K562 (cell line): ENCODE data around the gene HSDL2. TPM values are rescaled to one million over a fixed set of nuclear protein-coding genes. Genes with fewer than 3 reads are reported as not detected.

Source experiments
- ATAC-seq: fragments of 200-7000 bp; cut with Tn5 transposase; 3 replicates; pipeline ENCODE4 v1.9.1; 2020; ENCODE audit warnings: moderate library complexity
- BruUV-seq: library from RNA; stranded (reverse); fragments of 400-500 nt; replicated peaks from 2 replicates; lab custom pipeline; 2021; lab: Mats Ljungman, UMichigan
- CTCF ChIA-PET: fragments of 300-600 bp; formaldehyde crosslinking; extraction: SDS; loops from one replicate; lab custom pipeline; 2021; ENCODE audit warnings: low intra/inter-chr PET ratio; lab: Yijun Ruan, JAX
- POLR2A ChIA-PET: fragments of 300-600, 350-650 bp; sonication (Branson Sonifier 250); formaldehyde crosslinking; extraction: SDS; loops from one replicate; lab custom pipeline; 2021; ENCODE audit warnings: antibody characterized with exemption, inconsistent platforms; lab: Yijun Ruan, JAX
- DNase-seq, 4 experiments: peaks; one replicate each; pipeline versions ENCODE4 v3.0.0 to v3.0.0-alpha.2; 2011 to 2018; ENCODE audit warnings: low spot score in 3 of 4, mixed read lengths in 3 of 4; ENCODE audit errors: extremely low read depth in 1 of 4
- FAIRE-seq: peaks from 2 replicates; lab custom pipeline; 2011; peaks lifted over from hg19 to GRCh38; lab: Jason Lieb, UNC
- H2AFZ ChIP-seq: 2 replicates; pipeline ENCODE4 v1.6.0; 2011; ENCODE audit warnings: low read depth, low read length, control low read depth, inconsistent platforms
- H3K27ac ChIP-seq: fragments of 200-600 bp; 3 replicates; pipeline ENCODE4 v1.8.0; 2011; ENCODE audit warnings: low read depth, mild to moderate bottlenecking, control low read depth, inconsistent platforms, low read length, moderate library complexity, mixed read lengths; ENCODE audit errors: extremely low read depth
- H3K27me3 ChIP-seq, 2 experiments: fragments of 300-600 bp in 1 of 2; 2 replicates in 1 of 2; 3 replicates in 1 of 2; pipeline versions ENCODE4 v1.6.0 to v1.8.0; 2011; ENCODE audit warnings: inconsistent platforms in 2 of 2, low read length in 2 of 2, mild to moderate bottlenecking in 1 of 2, mixed read lengths in 1 of 2, moderate library complexity in 1 of 2; ENCODE audit not compliant: control insufficient read depth in 2 of 2, insufficient read depth in 2 of 2
- H3K36me3 ChIP-seq: fragments of 300-600 bp; 3 replicates; pipeline ENCODE4 v1.8.0; 2011; ENCODE audit warnings: mild to moderate bottlenecking, low read length, inconsistent platforms; ENCODE audit not compliant: control insufficient read depth, insufficient read depth
- H3K4me1 ChIP-seq, 2 experiments: fragments of 200-600 bp in 1 of 2; replicated peaks in 1 of 2; 2 replicates in 1 of 2; 3 replicates in 1 of 2; pipeline versions ENCODE4 v1.5.1 to v1.8.0; 2011; ENCODE audit warnings: inconsistent platforms in 2 of 2, low read length in 2 of 2, mild to moderate bottlenecking in 1 of 2, mixed read lengths in 1 of 2, moderate library complexity in 1 of 2; ENCODE audit not compliant: control insufficient read depth in 2 of 2, insufficient read depth in 2 of 2
- H3K4me2 ChIP-seq: 2 replicates; pipeline ENCODE4 v1.6.1; 2011; ENCODE audit warnings: low read length, control low read depth, inconsistent platforms, mixed read lengths; ENCODE audit not compliant: insufficient read depth
- H3K4me3 ChIP-seq: fragments of 200-600 bp; sonication (generic), shearing (Covaris generic); 2 replicates; pipeline ENCODE4 v1.5.1; 2016; ENCODE audit warnings: control low read depth, inconsistent platforms
- H3K79me2 ChIP-seq: fragments of 200-600 bp; 3 replicates; pipeline ENCODE4 v1.8.0; 2011; ENCODE audit warnings: low read length, inconsistent platforms; ENCODE audit not compliant: control insufficient read depth, insufficient read depth
- H3K9ac ChIP-seq, 2 experiments: 2 replicates each; pipeline versions ENCODE4 v1.6.0 to v1.6.1; 2011; ENCODE audit warnings: low read depth in 2 of 2, low read length in 2 of 2, control low read depth in 1 of 2, inconsistent platforms in 1 of 2, mild to moderate bottlenecking in 1 of 2, mixed read lengths in 1 of 2; ENCODE audit not compliant: insufficient read depth in 1 of 2
- H3K9me1 ChIP-seq: one replicate; pipeline ENCODE4 v1.6.0; 2011; ENCODE audit warnings: inconsistent platforms, mild to moderate bottlenecking, low read length, moderate library complexity; ENCODE audit not compliant: control insufficient read depth, insufficient read depth
- H3K9me3 ChIP-seq: replicated peaks from 2 replicates; pipeline ENCODE4 v1.5.1; 2011; ENCODE audit warnings: low read depth, low read length, inconsistent platforms; ENCODE audit not compliant: control insufficient read depth, insufficient read depth
- H4K20me1 ChIP-seq: replicated peaks from 2 replicates; pipeline ENCODE4 v1.6.1; 2011; ENCODE audit warnings: low read length, inconsistent platforms, mixed read lengths; ENCODE audit not compliant: control insufficient read depth, insufficient read depth
- ARID1B ChIP-seq: fragments of 450-650 bp; IDR thresholded peaks from 2 replicates; pipeline ENCODE4 v1.6.1; 2016; ENCODE audit warnings: antibody characterized with exemption, mild to moderate bottlenecking, inconsistent platforms
- CHCHD3 ChIP-seq: fragments of 250-450 bp; sonication (Bioruptor Pico); IDR thresholded peaks from 2 replicates; pipeline ENCODE4 v2.1.2; 2022; ENCODE audit warnings: mild to moderate bottlenecking
- CHD1 ChIP-seq: fragments of 200-600 bp; sonication (generic); IDR thresholded peaks from one replicate; pipeline ENCODE4 v1.6.1; 2012; ENCODE audit warnings: mild to moderate bottlenecking, moderate library complexity, low read length, inconsistent platforms
- CUX1 ChIP-seq: fragments of 200-800 bp; sonication (Bioruptor generic); IDR thresholded peaks from 2 replicates; pipeline ENCODE4 v1.6.1; 2016; ENCODE audit warnings: missing genetic modification characterization, missing compliant biosample characterization
- EP400 ChIP-seq: fragments of 450-650 bp; IDR thresholded peaks from 2 replicates; pipeline ENCODE4 v1.6.1; 2017; ENCODE audit warnings: antibody characterized with exemption, mild to moderate bottlenecking, moderate library complexity
- HDAC2 ChIP-seq: fragments of 450-650 bp; IDR thresholded peaks from 2 replicates; pipeline ENCODE4 v1.6.1; 2016; ENCODE audit warnings: mild to moderate bottlenecking
- KDM1A ChIP-seq, 2 experiments: fragments of 450-650 bp; IDR thresholded peaks; 2 replicates each; pipeline ENCODE4 v1.6.1; 2016; ENCODE audit warnings: mild to moderate bottlenecking in 2 of 2
- NR2F6 ChIP-seq: fragments of 450-650 bp; formaldehyde crosslinking; IDR thresholded peaks from 2 replicates; pipeline ENCODE4 v1.4.0; 2020; ENCODE audit warnings: mild to moderate bottlenecking
- PHF21A ChIP-seq: fragments of 450-650 bp; IDR thresholded peaks from 2 replicates; pipeline ENCODE4 v1.6.1; 2017; ENCODE audit warnings: low read depth, borderline replicate concordance
- SMARCA5 ChIP-seq: fragments of 450-650 bp; IDR thresholded peaks from 2 replicates; pipeline ENCODE4 v1.6.1; 2016
- SMARCE1 ChIP-seq: fragments of 450-650 bp; IDR thresholded peaks from 2 replicates; pipeline ENCODE4 v1.7.1; 2016; ENCODE audit warnings: mild to moderate bottlenecking
- THRAP3 ChIP-seq: fragments of 450-650 bp; IDR thresholded peaks from 2 replicates; pipeline ENCODE4 v1.6.1; 2016; ENCODE audit warnings: mild to moderate bottlenecking, inconsistent platforms, borderline replicate concordance
- THRB ChIP-seq: fragments of 450-650 bp; formaldehyde crosslinking; conservative IDR thresholded peaks from 2 replicates; pipeline ENCODE4 v1.4.0; 2022; ENCODE audit warnings: mild to moderate bottlenecking, missing genetic modification characterization
- ZNF282 ChIP-seq: sonication (generic); formaldehyde crosslinking; IDR thresholded peaks from 2 replicates; pipeline ENCODE4 v1.8.1; 2023; ENCODE audit warnings: missing genetic modification reagents
- WGBS: fragments of 100-300 bp; shearing (Covaris generic); methylation state at CpG from one replicate; pipeline ENCODE4 v1.1.6; 2016; ENCODE audit warnings: low coverage, mixed read lengths; ENCODE audit not compliant: insufficient coverage; ENCODE audit errors: missing lambda C conversion rate; 5-methylcytosine and 5-hydroxymethylcytosine counted together
- in situ Hi-C: fragments of 300-500 bp; cut with MboI; formaldehyde crosslinking; loops from 4 replicates; pipeline ENCODE4 v1.15.0; 2018; ENCODE audit warnings: inconsistent platforms, mixed read lengths
- intact Hi-C: fragments of 100-400 bp; cut with micrococcal nuclease; formaldehyde crosslinking; loops from 2 replicates; pipeline ENCODE4 v1.14.2; 2022
- polyA plus RNA-seq, 8 experiments: library from polyadenylated mRNA; depleted of rRNA in 4 of 8; stranded (reverse) in 5 of 8; unstranded in 3 of 8; fragments of >200 nt; fragmentation: Nextera tagmentation in 2 of 8; fragmentation: Illumina TruSeq in 1 of 8; extraction: Ambion mirVana in 2 of 8; extraction: Trizol in 1 of 8; gene quantifications; 2 replicates each; pipeline versions ENCODE4 v1.2.1 to v1.2.3, GENCODE V29; 2011 to 2014; ENCODE audit warnings: inconsistent platforms in 1 of 8, missing spikeins in 1 of 8
- total RNA-seq, 7 experiments: library from RNA; depleted of rRNA in 6 of 7; stranded (reverse); fragments of >200 nt in 6 of 7; fragmentation: Illumina TruSeq in 2 of 7; extraction: Trizol in 2 of 7; gene quantifications; 2 replicates each; pipeline versions ENCODE4 v1.2.1 to v1.2.3, GENCODE V29; 2011 to 2021; ENCODE audit warnings: low replicate concordance in 1 of 7

HSDL2 gene
- total and polyA plus RNA-seq, 9 of the 15 experiments (the other 6 are each of a cell fraction or from before 2014, with no cell fraction given), result 22.8 to 74.1 (median 35.6) TPM

- FAIRE-seq, result peak; percentile 51
- peak overlapping the region; percentile 84; the same call in 1 of the 2 replicates for H2AFZ ChIP-seq
- in situ Hi-C loops, result no loop called here
- TF ChIP-seq CHCHD3 (CRISPR knock-in tag) (no peak), KDM1A (IDR thresholded peaks at IDR 0.05) (peak; percentile 85 to 90; a peak in 3 of 4 replicates), THRAP3 (peak; percentile 72; the same call in 1 of the 2 replicates), CHD1 (peak; percentile 3), SMARCE1 (peak; percentile 52; the same call in 1 of the 2 replicates), ZNF282 (CRISPR knock-in tag) (no peak), HDAC2 (peak; percentile 77; the same call in 1 of the 2 replicates), ARID1B (peak; percentile 42; the same call in 1 of the 2 replicates), EP400 (peak; percentile 30; the same call in 1 of the 2 replicates), PHF21A (peak; percentile 97), NR2F6 (no peak), SMARCA5 (0 out of 2 replicates have a peak, but pooled peaks have one; percentile 32), THRB (CRISPR knock-in tag) (0 out of 2 replicates have a peak, but pooled peaks have one; percentile 25), CUX1 (CRISPR knock-in tag) (no peak)
These were observed 108.0 kb downstream of the HSDL2 start for GRCh38 chr9:112487799-112488340.

More at GRCh38 chr9:112487799-112488340, 108.0 kb downstream of the HSDL2 start:
- ATAC-seq (no peak), DNase-seq (peak in 3 of 4 experiments; percentile 20 to 33 (median 25))
- ChIA-PET CTCF (no interaction called here), POLR2A (interaction anchor here (0.6 to 0.9 kb wide), 4 partner anchors 59 to 843 kb away, joined by 3 to 4 read pairs (median 3); partner anchors contain the start of gene HSDL2)
- intact Hi-C loops, result no loop called here
- Histone ChIP-seq H3K4me2 (peak overlapping the region; percentile 92), H3K4me3 (peak overlapping the region; percentile 85), H3K9ac (peak overlapping the region in 1 of 2 experiments; percentile 70; a peak in 3 of 4 replicates), H3K4me1 (peaks cover 6 to 32% of the 10 kb centered on the region in 2 experiments; a peak in 4 of 5 replicates), H3K9me3 (no peaks in the 10 kb centered on the region), H3K9me1 (no peaks in the 10 kb centered on the region), H3K79me2 (peaks cover 76% of the 10 kb centered on the region), H3K27ac (no peak overlapping the region), H3K27me3 (no peaks in the 10 kb centered on the region), H3K36me3 (peaks cover 16% of the 10 kb centered on the region), H4K20me1 (0 out of 2 replicates have a peak, but pooled peaks cover 4% of the 10 kb centered on the region)
- BruUV-seq, result TSS peak; percentile 44
- WGBS, result 5% methylated on average over 11 of the region's 11 CpGs
